HG03066 (cell line): ENCODE measurements around the gene COPZ2.
"Not testable (repeated sequence)": the region's sequence is repeated elsewhere in the genome, so short reads cannot be mapped to it uniquely, and the experiment has no call there.

Experiments used
- ATAC-seq: cut with Tn5 transposase; IDR thresholded peaks from one replicate; pipeline ENCODE4 v1.9.1; 2021; ENCODE audit warnings: low read depth; ENCODE audit not compliant: unreplicated experiment

COPZ2 gene

DNA sequence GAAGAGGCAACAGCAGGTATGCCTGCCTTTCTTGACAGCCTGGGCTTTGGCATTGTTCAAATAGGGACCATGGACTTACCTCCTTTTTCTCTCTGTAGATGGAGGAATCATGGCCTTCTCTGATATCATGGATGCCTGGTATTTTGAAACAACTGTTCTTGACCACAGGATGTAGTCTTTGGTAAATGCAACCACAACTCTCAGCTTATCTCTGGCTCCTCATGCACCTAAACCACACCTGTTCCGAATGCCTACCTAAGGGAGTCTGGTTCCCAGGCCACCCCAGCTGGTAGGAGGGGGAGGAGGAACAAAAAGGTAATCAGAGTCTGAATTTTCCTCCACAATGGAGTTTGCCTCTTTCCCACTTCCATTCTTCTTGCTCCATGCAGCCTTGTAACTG, 47.9 kb downstream of the COPZ2 start:
- ATAC-seq, result no peak

DNA sequence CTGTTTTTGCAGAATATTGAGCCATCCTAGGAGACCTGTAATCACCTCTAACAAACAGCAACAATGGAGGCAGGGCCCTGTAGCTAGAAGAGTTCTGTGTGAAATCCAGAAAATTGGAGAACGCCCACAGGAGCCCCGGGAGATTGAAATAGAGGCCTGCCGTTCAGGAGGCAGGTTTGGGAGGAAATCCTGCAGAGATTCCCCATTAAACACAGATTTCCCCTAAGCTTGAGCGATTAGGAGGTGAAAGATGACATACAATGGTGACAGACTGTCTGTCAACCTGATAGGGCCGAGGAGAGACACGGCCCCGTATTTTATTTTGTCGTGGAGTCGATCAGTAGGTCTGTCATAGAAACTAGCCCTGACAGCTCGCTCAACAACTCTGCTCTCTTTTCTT, 48.4 kb downstream of the COPZ2 start:
- no peak for ATAC-seq

DNA sequence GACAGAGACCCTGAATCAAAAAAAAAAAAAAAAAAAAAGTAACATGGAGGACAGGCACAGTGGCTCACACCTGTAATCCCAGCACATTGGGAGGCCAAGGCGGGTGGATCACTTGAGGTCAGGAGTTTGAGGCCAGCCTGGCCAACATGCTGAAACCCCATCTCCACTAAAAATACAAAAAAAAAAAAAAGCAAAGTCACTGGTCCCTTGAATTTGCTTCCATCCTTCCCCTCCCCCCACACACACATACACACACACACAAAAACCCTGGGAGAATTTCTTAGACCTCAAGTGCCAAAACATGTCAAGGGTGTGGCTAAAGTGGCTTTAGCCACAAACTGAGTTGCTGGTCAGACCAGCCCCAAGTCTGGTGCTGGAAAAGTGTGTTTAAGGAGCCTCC, 49.2 kb downstream of the COPZ2 start:
- not testable (repeated sequence) for ATAC-seq

DNA sequence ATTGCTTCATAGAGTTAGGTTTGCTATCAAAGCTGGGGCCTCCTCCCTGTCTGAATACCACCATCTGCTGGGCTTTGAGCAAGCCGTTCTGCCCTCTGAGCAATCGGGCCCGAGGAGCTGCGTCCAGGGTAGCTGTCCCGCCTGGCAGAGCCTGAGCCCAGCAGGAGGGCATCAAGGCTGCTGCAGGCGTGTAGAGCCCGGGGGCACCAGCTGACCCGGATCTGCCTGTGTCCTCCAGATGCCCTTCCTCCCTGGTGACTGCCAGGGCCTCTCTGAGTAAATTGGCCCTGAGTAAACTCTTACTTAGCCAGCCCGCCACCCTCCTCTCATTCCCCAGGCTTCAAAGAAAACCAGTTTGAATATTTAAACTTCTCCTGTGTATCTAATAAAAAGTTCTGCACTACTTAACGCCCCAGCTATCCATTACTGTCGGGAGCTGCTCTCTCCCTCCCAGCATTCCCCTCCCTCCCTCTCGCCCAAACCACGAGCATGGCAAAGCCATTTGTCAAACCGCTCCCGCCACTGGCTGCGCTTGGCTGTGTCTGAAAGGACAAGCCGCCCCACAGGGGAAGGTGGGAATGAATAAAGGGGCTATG, 50.3 kb downstream of the COPZ2 start:
- no peak for ATAC-seq

DNA sequence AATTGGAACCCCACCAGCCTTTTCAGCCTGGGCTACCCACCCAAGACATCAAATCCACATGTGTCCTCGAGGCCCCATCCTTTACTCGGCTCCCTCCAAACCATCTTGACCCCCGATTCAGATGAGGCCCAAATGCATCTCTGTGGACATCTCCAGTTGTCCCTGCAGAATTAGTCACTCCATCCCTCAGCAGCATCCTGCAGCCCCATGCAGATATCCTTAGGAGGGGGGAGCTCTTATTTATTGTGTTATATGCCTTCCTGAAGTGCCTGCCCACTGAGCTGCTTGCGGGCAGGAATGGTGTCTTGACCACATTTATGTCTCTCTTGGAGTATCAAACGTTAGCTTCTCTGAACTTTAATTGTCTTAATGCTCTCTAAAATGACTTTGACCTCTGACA, 51.1 kb downstream of the COPZ2 start:
- ATAC-seq, result no peak

DNA sequence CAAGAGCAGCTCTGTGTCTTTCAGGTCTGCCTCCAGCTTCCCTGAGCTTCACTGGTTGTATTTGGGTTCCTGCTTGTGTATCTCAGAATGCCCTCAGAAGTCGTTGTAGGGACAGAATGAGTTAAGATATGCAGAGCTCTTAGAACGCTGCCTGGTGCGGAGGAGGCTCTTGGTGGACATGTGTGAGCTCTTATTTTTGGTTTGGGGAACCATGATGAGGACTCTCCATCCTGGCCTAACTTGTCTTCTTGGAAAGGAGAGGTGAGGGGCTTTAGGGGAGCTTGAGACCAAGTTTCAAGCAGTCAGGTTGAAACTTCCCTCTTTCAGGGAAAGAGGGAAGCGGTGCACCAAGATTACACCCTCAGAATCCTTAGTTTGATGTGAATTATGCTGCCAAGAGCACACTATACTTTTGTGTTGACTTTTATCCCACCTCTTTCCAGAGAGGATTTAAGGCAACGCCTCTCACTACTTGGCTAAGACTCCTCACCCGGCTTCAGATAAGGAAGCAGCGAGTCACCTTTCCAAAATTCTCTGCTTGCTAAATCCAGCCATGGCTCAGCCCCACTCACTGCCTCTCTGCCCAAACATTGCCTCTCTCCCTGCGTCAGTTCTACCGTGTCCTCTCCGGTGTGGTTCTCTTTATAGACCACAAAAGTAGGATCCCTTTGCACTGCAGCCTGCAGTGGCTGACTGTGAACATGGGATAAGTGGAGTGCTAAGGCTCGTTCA, 53.9 kb downstream of the COPZ2 start:
- ATAC-seq, result no peak

DNA sequence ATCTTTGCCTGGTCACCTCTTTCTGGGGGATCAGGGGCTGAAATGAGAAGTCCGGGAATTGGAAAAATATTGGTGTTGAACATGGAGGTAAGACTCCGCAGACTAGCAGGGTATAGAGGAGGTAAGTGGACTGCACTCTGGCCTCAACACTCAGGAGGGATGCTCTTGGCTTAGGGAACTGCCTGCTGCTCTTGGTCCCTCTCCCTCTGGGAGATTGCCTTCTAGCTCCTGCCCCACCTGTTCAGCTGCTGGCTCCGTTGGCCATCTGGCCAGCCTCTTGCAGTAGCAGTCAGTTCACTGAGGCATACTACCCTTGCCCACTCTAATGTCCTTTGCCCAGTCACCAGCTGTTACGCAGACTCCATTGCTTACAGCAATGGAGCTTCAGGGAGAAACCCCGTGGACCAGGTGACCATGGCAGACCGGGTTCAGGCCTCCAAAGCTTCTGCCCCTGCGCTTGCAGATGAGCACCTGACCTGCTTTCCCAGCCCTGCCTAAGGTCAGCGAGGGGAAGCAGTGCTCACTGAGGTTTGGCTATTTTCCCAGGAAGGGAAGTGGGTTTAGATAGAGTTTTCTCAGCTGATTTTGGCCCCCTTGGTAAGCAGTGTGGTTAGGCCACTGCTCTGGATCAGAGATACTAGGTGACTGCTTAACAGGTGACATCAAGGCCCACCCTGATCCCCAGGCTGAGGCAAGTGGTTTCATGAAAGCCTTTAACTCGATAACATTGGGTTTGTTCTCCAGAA, 54.8 kb downstream of the COPZ2 start:
- ATAC-seq, result no peak

DNA sequence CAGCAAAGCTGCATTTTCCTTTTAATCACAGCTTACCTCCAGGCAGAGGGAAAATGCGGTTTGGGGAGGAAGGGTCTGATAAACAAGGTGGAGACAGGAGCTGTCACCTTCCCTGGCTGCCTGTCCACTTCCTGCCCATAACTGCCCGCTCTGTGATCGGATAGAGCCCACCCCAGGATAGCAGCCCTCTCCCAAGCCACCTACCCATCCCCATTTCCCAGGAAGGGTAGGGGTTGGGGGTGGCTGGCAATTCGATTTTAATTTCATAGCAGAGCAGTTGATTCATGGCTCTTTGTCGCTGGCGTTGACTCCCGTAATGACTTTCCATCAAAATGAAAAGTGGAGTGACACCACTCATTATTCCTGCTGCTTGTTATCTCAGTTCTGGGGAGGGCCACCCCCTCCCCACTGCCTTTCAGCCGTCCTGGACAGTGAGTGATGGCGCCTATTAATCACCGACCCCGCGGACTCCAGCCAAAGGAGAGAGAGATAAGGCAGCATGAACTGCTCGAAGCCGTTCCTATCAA, 55.4 kb downstream of the COPZ2 start:
- ATAC-seq, result no peak

DNA sequence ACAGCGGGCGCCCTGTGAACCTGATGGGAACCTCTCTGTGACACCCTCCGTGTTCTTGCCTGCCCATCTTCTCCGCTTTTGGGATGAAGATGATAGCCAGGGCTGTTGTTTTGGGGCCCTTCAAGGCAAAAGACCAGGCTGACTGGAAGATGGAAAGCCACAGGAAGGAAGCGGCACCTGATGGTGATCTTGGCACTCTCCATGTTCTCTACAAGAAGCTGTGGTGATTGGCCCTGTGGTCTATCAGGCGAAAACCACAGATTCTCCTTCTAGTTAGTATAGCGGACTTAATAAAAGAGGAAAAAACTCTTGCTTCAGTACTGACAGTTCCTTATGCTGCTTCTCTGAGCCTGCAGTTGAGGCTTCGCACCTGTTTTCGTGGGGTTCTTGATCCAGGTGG, 56.1 kb downstream of the COPZ2 start:
- ATAC-seq, result no peak

DNA sequence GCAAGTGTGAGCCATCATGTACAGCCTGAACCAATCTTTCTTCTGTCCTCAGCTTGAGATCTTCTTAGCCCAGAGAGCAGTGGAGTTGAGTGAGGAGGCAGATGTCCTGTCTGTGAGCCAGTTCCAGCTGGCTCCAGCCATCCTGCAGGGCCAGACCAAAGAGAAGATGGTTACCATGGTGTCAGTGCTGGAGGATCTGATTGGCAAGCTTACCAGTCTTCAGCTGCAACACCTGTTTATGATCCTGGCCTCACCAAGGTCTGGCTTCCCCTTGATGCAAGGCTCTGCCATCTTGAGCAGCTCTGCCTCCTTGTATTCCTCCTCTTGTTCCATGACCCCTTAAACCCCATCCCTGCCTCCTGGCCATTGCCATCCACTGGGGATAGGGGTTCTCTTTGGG, 57.1 kb downstream of the COPZ2 start:
- ATAC-seq, result no peak

DNA sequence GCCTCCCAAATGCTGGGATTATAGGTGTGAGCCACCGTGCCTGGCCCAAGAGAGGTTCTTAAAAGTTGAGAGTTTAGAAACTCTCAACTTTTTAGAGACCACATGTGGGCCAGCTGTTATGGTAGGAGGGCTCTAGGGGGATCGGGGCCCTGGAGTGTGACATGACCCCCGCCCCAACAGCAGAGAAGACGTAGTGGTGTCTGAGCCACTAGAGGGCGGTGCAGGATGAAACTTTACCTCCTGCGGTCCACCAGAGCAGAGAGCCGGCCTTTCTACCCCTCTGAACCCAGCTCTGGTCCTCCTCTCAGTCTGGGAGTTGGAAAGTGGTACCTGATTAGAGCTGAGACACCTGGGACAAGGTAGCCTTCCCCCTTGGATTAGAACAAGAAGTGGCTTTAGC, 59.3 kb downstream of the COPZ2 start:
- no peak for ATAC-seq
